ENCODE data around the gene CEACAM7. TPM values are rescaled to one million over a fixed set of nuclear protein-coding genes. Genes with fewer than 3 reads are reported as not detected.

CEACAM7 gene
- total RNA-seq, 1 experiment from 2014 or later, result not detected

DNA sequence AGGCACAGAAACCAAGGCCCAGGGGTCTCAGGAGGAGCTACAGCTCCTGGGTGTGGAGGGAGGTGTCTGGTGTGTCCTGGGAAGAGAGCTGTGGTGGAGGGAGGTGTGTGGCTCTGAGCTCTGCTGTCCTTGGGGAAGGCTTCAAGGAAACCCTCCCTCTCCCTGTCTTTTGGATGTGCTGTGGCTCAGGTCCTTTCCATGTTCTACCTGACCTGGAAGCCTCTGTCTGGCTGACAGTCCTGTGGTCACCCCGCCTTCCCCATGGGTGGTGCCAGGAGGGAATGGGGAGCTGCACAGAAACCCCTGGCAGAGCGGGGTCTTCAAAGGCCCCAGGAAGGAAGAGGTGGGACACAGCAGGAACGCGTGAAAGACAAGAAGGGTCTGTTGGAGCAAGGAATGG lies 617 bp upstream of the CEACAM7 start:
- Histone ChIP-seq H3K4me1 (ENCODE audit: insufficient read depth, low read length) (no peaks in the 10 kb centered on the region), H3K79me1 (ENCODE audit: insufficient read depth, low read depth, low read length, poor library complexity, severe bottlenecking) (no peaks in the 10 kb centered on the region), H2BK5ac (ENCODE audit: insufficient read length, low read length) (no peak overlapping the region), H2BK15ac (ENCODE audit: low read depth, low read length) (no peak overlapping the region), H3K18ac (ENCODE audit: insufficient read length, low read depth, low read length) (no peak overlapping the region), H3K4ac (ENCODE audit: low read depth, low read length) (no peak overlapping the region), H3K27me3 (ENCODE audit: insufficient read depth, low read length) (no peaks in the 10 kb centered on the region), H2AK5ac (ENCODE audit: insufficient read length, low read length) (no peak overlapping the region), H2BK12ac (ENCODE audit: insufficient read length, low read depth, low read length) (no peak overlapping the region), H3K4me2 (ENCODE audit: insufficient read depth, insufficient read length, low read length) (no peak overlapping the region), H3K23ac (ENCODE audit: insufficient read length, low read depth, low read length) (no peak overlapping the region), H3K79me2 (ENCODE audit: insufficient read depth, low read length) (no peaks in the 10 kb centered on the region), H3K27ac (ENCODE audit: insufficient read length, low read depth, low read length) (no peak overlapping the region), H3K9ac (ENCODE audit: extremely low read depth, insufficient read length, low read length) (no peak overlapping the region), H3K56ac (ENCODE audit: insufficient read length, low read depth, low read length) (no peak overlapping the region), H3K23me2 (ENCODE audit: insufficient read length, low read depth, low read length, poor library complexity, severe bottlenecking) (no peaks in the 10 kb centered on the region), H4K91ac (ENCODE audit: insufficient read length, low read depth, low read length) (no peak overlapping the region), H4K8ac (replicated peaks; ENCODE audit: insufficient read length, low read depth, low read length) (no peak overlapping the region), H3K9me3 (ENCODE audit: control insufficient read depth, low read depth, low read length) (peaks cover 44% of the 10 kb centered on the region), H3T11ph (ENCODE audit: low read length) (no peak overlapping the region), H3K14ac (ENCODE audit: insufficient read depth, low read length) (no peak overlapping the region), H2BK20ac (ENCODE audit: low read depth, low read length, poor library complexity, severe bottlenecking) (no peak overlapping the region), H2AFZ (ENCODE audit: low read length) (no peak overlapping the region), H4K20me1 (ENCODE audit: control insufficient read depth, insufficient read depth, insufficient read length) (no peaks in the 10 kb centered on the region), H4K5ac (ENCODE audit: insufficient read length, low read depth, low read length) (no peak overlapping the region), H2BK120ac (ENCODE audit: low read depth, low read length, poor library complexity, severe bottlenecking) (no peak overlapping the region)
- TF ChIP-seq, protein P1, sequence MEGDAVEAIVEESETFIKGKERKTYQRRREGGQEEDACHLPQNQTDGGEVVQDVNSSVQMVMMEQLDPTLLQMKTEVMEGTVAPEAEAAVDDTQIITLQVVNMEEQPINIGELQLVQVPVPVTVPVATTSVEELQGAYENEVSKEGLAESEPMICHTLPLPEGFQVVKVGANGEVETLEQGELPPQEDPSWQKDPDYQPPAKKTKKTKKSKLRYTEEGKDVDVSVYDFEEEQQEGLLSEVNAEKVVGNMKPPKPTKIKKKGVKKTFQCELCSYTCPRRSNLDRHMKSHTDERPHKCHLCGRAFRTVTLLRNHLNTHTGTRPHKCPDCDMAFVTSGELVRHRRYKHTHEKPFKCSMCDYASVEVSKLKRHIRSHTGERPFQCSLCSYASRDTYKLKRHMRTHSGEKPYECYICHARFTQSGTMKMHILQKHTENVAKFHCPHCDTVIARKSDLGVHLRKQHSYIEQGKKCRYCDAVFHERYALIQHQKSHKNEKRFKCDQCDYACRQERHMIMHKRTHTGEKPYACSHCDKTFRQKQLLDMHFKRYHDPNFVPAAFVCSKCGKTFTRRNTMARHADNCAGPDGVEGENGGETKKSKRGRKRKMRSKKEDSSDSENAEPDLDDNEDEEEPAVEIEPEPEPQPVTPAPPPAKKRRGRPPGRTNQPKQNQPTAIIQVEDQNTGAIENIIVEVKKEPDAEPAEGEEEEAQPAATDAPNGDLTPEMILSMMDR (conservative IDR thresholded peaks at IDR 0.05), result no peak
- peaks cover 0 to 33% (median 7%) of the 10 kb centered on the region in 3 experiments; a peak in 5 of 7 replicates for H3K36me3 Mint-ChIP-seq (ENCODE audit: insufficient read depth in 1 of 3, low read depth in 3 of 3)
- WGBS (ENCODE audit: extremely low coverage, insufficient read length, low lambda C conversion rate), result no CpG with 5 or more reads among the region's 4 CpGs
- no peaks in the 10 kb centered on the region for H3K4me1 Mint-ChIP-seq
- H3K4me3 Mint-ChIP-seq, result no peak overlapping the region
- H3K27me3 Mint-ChIP-seq (ENCODE audit: low read depth), result no peaks in the 10 kb centered on the region
- no peak for DNase-seq
- H3K27ac Mint-ChIP-seq, result no peak overlapping the region
- peaks cover 77 to 96% of the 10 kb centered on the region in 2 experiments for H3K9me3 Mint-ChIP-seq
